Endothelial cell of umbilical vein (primary cell): Measurements from ENCODE around the gene B3GNT9. TPM values are rescaled to one million over a fixed set of nuclear protein-coding genes. Genes with fewer than 3 reads are reported as not detected.

Experiments used
- BruUV-seq: library from RNA; stranded (reverse); fragments of 400-500 nt; replicated peaks from 2 replicates; lab custom pipeline; 2021; lab: Mats Ljungman, UMichigan
- CTCF ChIA-PET: fragments of 300-600, 350-600 bp; sonication (Branson Sonifier 250); formaldehyde crosslinking; loops from one replicate; lab custom pipeline; 2021; ENCODE audit warnings: antibody characterized with exemption, inconsistent platforms; lab: Charles Lee
- POLR2A ChIA-PET: fragments of 300-600, 350-600 bp; sonication (Branson Sonifier 250); formaldehyde crosslinking; loops from one replicate; lab custom pipeline; 2021; ENCODE audit warnings: antibody characterized with exemption, inconsistent platforms; lab: Charles Lee
- DNase-seq: peaks from one replicate; pipeline ENCODE4 v3.0.0-alpha.2; 2011; ENCODE audit warnings: low read depth, low spot score
- FAIRE-seq: peaks from 2 replicates; lab custom pipeline; 2011; peaks lifted over from hg19 to GRCh38; lab: Jason Lieb, UNC
- H2AFZ ChIP-seq: 2 replicates; pipeline ENCODE4 v1.6.0; 2012; ENCODE audit warnings: low read depth, low read length, control low read depth, inconsistent platforms
- H3K27ac ChIP-seq: 2 replicates; pipeline ENCODE4 v1.5.1; 2011; ENCODE audit warnings: low read depth, mild to moderate bottlenecking, control low read depth, low read length, moderate library complexity; ENCODE audit not compliant: insufficient read depth
- H3K27me3 ChIP-seq, 2 experiments: 2 replicates each; pipeline versions ENCODE4 v1.6.0 to v1.6.1; 2011; ENCODE audit warnings: low read length in 2 of 2, mixed read lengths in 1 of 2; ENCODE audit not compliant: control insufficient read depth in 2 of 2, insufficient read depth in 2 of 2
- H3K36me3 ChIP-seq, 2 experiments: 2 replicates in 1 of 2; 3 replicates in 1 of 2; pipeline ENCODE4 v1.5.1; 2011; ENCODE audit warnings: low read length in 2 of 2, mild to moderate bottlenecking in 1 of 2, moderate library complexity in 1 of 2; ENCODE audit not compliant: control insufficient read depth in 2 of 2, insufficient read depth in 2 of 2; ENCODE audit errors: extremely low read depth in 1 of 2
- H3K4me1 ChIP-seq: 3 replicates; pipeline ENCODE4 v1.5.1; 2011; ENCODE audit warnings: mild to moderate bottlenecking, low read length; ENCODE audit not compliant: control insufficient read depth, insufficient read depth; ENCODE audit errors: extremely low read depth
- H3K4me2 ChIP-seq: 2 replicates; pipeline ENCODE4 v1.6.1; 2011; ENCODE audit warnings: low read length, control low read depth, mixed read lengths; ENCODE audit not compliant: insufficient read depth
- H3K4me3 ChIP-seq, 3 experiments: fragments of 200-600 bp in 1 of 3; sonication (generic), shearing (Covaris generic) in 1 of 3; replicated peaks in 1 of 3; 2 replicates each; pipeline ENCODE4 v1.5.1; 2011 to 2016; ENCODE audit warnings: control low read depth in 3 of 3, low read length in 3 of 3, mild to moderate bottlenecking in 2 of 3, inconsistent platforms in 1 of 3, low read depth in 1 of 3, moderate library complexity in 1 of 3; ENCODE audit not compliant: insufficient read depth in 1 of 3
- H3K79me2 ChIP-seq: 2 replicates; pipeline ENCODE4 v1.6.0; 2012; ENCODE audit warnings: low read length, inconsistent platforms; ENCODE audit not compliant: control insufficient read depth, insufficient read depth
- H3K9ac ChIP-seq: replicated peaks from 2 replicates; pipeline ENCODE3; 2011; ENCODE audit warnings: low read length, control low read depth; ENCODE audit not compliant: insufficient read depth; ENCODE audit errors: extremely low read depth
- H3K9me1 ChIP-seq: replicated peaks from 3 replicates; pipeline ENCODE4 v1.6.0; 2011; ENCODE audit warnings: mild to moderate bottlenecking, low read length; ENCODE audit not compliant: control insufficient read depth, insufficient read depth; ENCODE audit errors: extremely low read depth
- H3K9me3 ChIP-seq: replicated peaks from 2 replicates; pipeline ENCODE4 v1.5.1; 2012; ENCODE audit warnings: low read length, inconsistent platforms; ENCODE audit not compliant: control insufficient read depth, insufficient read depth
- H4K20me1 ChIP-seq: replicated peaks from 2 replicates; pipeline ENCODE3; 2011; ENCODE audit warnings: mild to moderate bottlenecking, low read length; ENCODE audit not compliant: control insufficient read depth, insufficient read depth; ENCODE audit errors: extremely low read depth
- CTCF ChIP-seq, 2 donors: IDR thresholded peaks; 1 replicate in 1 of 2; 2 replicates in 1 of 2; pipeline ENCODE4 v1.5.1; 2011; ENCODE audit warnings: low read length in 2 of 2, mild to moderate bottlenecking in 2 of 2, moderate library complexity in 2 of 2, control low read depth in 1 of 2, inconsistent platforms in 1 of 2, low read depth in 1 of 2; ENCODE audit not compliant: insufficient read depth in 1 of 2; ENCODE audit errors: extremely low read depth in 1 of 2
- EZH2 ChIP-seq: IDR thresholded peaks from 2 replicates; pipeline ENCODE4 v1.6.1; 2012; ENCODE audit warnings: borderline replicate concordance, low read depth, mild to moderate bottlenecking, moderate library complexity, low read length, inconsistent platforms; ENCODE audit not compliant: severe bottlenecking
- FOS ChIP-seq: IDR thresholded peaks from 2 replicates; pipeline ENCODE4 v1.6.1; 2011; ENCODE audit warnings: mild to moderate bottlenecking, low read length, moderate library complexity, borderline replicate concordance; ENCODE audit not compliant: insufficient read depth
- GATA2 ChIP-seq: IDR thresholded peaks from 2 replicates; pipeline ENCODE4 v1.7.0; 2011; ENCODE audit warnings: low read depth, mild to moderate bottlenecking, moderate library complexity, mixed read lengths, low read length; ENCODE audit not compliant: insufficient read length, insufficient read depth
- JUN ChIP-seq: IDR thresholded peaks from 2 replicates; pipeline ENCODE4 v1.6.1; 2011; ENCODE audit warnings: borderline replicate concordance, low read depth; ENCODE audit not compliant: insufficient read length, insufficient read depth
- MAX ChIP-seq: IDR thresholded peaks from 2 replicates; pipeline ENCODE4 v1.6.1; 2011; ENCODE audit not compliant: insufficient read depth, insufficient read length
- MYC ChIP-seq: IDR thresholded peaks from one replicate; pipeline ENCODE4 v1.6.1; 2011; ENCODE audit warnings: mild to moderate bottlenecking, low read depth, low read length
- POLR2A ChIP-seq: IDR thresholded peaks from 2 replicates; pipeline ENCODE4 v1.6.1; 2012; ENCODE audit warnings: low read depth, mild to moderate bottlenecking, control low read depth, low read length
- POLR2AphosphoS5 ChIP-seq: IDR thresholded peaks from 2 replicates; pipeline ENCODE4 v1.6.1; 2012; ENCODE audit warnings: low read depth, mild to moderate bottlenecking, control low read depth, low read length, moderate library complexity; ENCODE audit not compliant: insufficient read depth
- dilution Hi-C: fragments of 300-500 bp; cut with MboI; formaldehyde crosslinking; loops from one replicate; pipeline ENCODE4 v1.15.0; 2019; ENCODE audit warnings: low sequenced_read_pairs; ENCODE audit not compliant: extremely low pct_ligation_motif_present
- intact Hi-C: fragments of 100-400 bp; cut with micrococcal nuclease; formaldehyde crosslinking; loops from one replicate; pipeline ENCODE4 v1.10.0; 2022
- polyA plus RNA-seq, 4 experiments: library from polyadenylated mRNA; depleted of rRNA in 3 of 4; stranded (reverse) in 3 of 4; unstranded in 1 of 4; fragments of >200 nt; gene quantifications; 2 replicates each; pipeline versions ENCODE4 v1.2.1 to v1.2.3, GENCODE V29; 2011 to 2012; ENCODE audit warnings: missing spikeins in 1 of 4
- total RNA-seq: library from RNA; stranded (reverse); gene quantifications from 2 replicates; pipeline ENCODE4 v1.2.3, GENCODE V29; 2021

Gene B3GNT9
- total and polyA plus RNA-seq, 2 donors (not counting 3 experiments of a cell fraction or from before 2014, with no cell fraction given): 4.0 to 6.4 TPM

- DNase-seq (peak; percentile 88), FAIRE-seq (peak; percentile 76)
- dilution Hi-C loops (no loop called here), intact Hi-C loops (no loop called here)
- H2AFZ ChIP-seq: peak within 1 kb of the TSS; percentile 80
- peaks cover 27% of the 10 kb centered on the region for H3K4me1 ChIP-seq
- no TSS peak for BruUV-seq
- H3K9me3 ChIP-seq: no peaks in the 10 kb centered on the region
- no peaks in the 10 kb centered on the region for H3K79me2 ChIP-seq
- peaks cover 13 to 19% of the 10 kb centered on the region in 2 experiments for H3K27me3 ChIP-seq
- ChIA-PET CTCF (interaction anchor here (1.0 to 4.2 kb wide), 13 partner anchors 8 to 302 kb away, joined by 3 to 29 read pairs (median 7); partner anchors contain the start of genes EXOC3L1, FBXL8, MATCAP1 and TRADD), POLR2A (interaction anchor here (0.9 to 1.2 kb wide), 3 partner anchors 9 to 11 kb away, joined by 3 to 6 read pairs (median 3); partner anchors contain the start of genes FBXL8 and TRADD)
- no peaks in the 10 kb centered on the region for H3K9me1 ChIP-seq
- no peak for TF ChIP-seq GATA2
- no peak for TF ChIP-seq EZH2
- no peak for TF ChIP-seq MAX
- TF ChIP-seq MYC: no peak
- no peak for TF ChIP-seq FOS
- peak in 1 of 2 donors; percentile 6 for TF ChIP-seq CTCF (IDR thresholded peaks at IDR 0.05; ENCODE audit: extremely low read depth in 1 of 2, insufficient read depth in 1 of 2, low read depth in 1 of 2, low read length in 2 of 2)
- peak; percentile 63 for TF ChIP-seq POLR2A
- TF ChIP-seq JUN: no peak
- TF ChIP-seq POLR2AphosphoS5: peak; percentile 47
- no peaks in the 10 kb centered on the region for H3K36me3 ChIP-seq
- peak within 1 kb of the TSS; percentile 74 for H3K27ac ChIP-seq
- no peaks in the 10 kb centered on the region for H4K20me1 ChIP-seq
- peak within 1 kb of the TSS; percentile 29 to 50 (median 34) for H3K4me3 ChIP-seq
- H3K9ac ChIP-seq: peak within 1 kb of the TSS; percentile 72
- H3K4me2 ChIP-seq: peak within 1 kb of the TSS; percentile 77
These were observed 19.6 kb upstream of the B3GNT9 start, which contains the start of gene NOL3 for GRCh38 chr16:67170168-67170948. Gene NOL3, plus strand, starts transcription at chr16:67170538.
